K562 (cell line): ENCODE measurements around the gene PPIA. TPM values are rescaled to one million over a fixed set of nuclear protein-coding genes. Genes with fewer than 3 reads are reported as not detected.

Source experiments
- ATAC-seq: fragments of 200-7000 bp; cut with Tn5 transposase; 3 replicates; pipeline ENCODE4 v1.9.1; 2020; ENCODE audit warnings: moderate library complexity
- BruUV-seq: library from RNA; stranded (reverse); fragments of 400-500 nt; replicated peaks from 2 replicates; lab custom pipeline; 2021; lab: Mats Ljungman, UMichigan
- CTCF ChIA-PET: fragments of 300-600 bp; formaldehyde crosslinking; extraction: SDS; loops from one replicate; lab custom pipeline; 2021; ENCODE audit warnings: low intra/inter-chr PET ratio; lab: Yijun Ruan, JAX
- POLR2A ChIA-PET: fragments of 300-600, 350-650 bp; sonication (Branson Sonifier 250); formaldehyde crosslinking; extraction: SDS; loops from one replicate; lab custom pipeline; 2021; ENCODE audit warnings: antibody characterized with exemption, inconsistent platforms; lab: Yijun Ruan, JAX
- DNase-seq, 4 experiments: peaks; one replicate each; pipeline versions ENCODE4 v3.0.0 to v3.0.0-alpha.2; 2011 to 2018; ENCODE audit warnings: low spot score in 3 of 4, mixed read lengths in 3 of 4; ENCODE audit errors: extremely low read depth in 1 of 4
- FAIRE-seq: peaks from 2 replicates; lab custom pipeline; 2011; peaks lifted over from hg19 to GRCh38; lab: Jason Lieb, UNC
- H2AFZ ChIP-seq: 2 replicates; pipeline ENCODE4 v1.6.0; 2011; ENCODE audit warnings: low read depth, low read length, control low read depth, inconsistent platforms
- H3K27ac ChIP-seq: fragments of 200-600 bp; 3 replicates; pipeline ENCODE4 v1.8.0; 2011; ENCODE audit warnings: low read depth, mild to moderate bottlenecking, control low read depth, inconsistent platforms, low read length, moderate library complexity, mixed read lengths; ENCODE audit errors: extremely low read depth
- H3K27me3 ChIP-seq, 2 experiments: fragments of 300-600 bp in 1 of 2; 2 replicates in 1 of 2; 3 replicates in 1 of 2; pipeline versions ENCODE4 v1.6.0 to v1.8.0; 2011; ENCODE audit warnings: inconsistent platforms in 2 of 2, low read length in 2 of 2, mild to moderate bottlenecking in 1 of 2, mixed read lengths in 1 of 2, moderate library complexity in 1 of 2; ENCODE audit not compliant: control insufficient read depth in 2 of 2, insufficient read depth in 2 of 2
- H3K36me3 ChIP-seq: fragments of 300-600 bp; 3 replicates; pipeline ENCODE4 v1.8.0; 2011; ENCODE audit warnings: mild to moderate bottlenecking, low read length, inconsistent platforms; ENCODE audit not compliant: control insufficient read depth, insufficient read depth
- H3K4me1 ChIP-seq, 2 experiments: fragments of 200-600 bp in 1 of 2; replicated peaks in 1 of 2; 2 replicates in 1 of 2; 3 replicates in 1 of 2; pipeline versions ENCODE4 v1.5.1 to v1.8.0; 2011; ENCODE audit warnings: inconsistent platforms in 2 of 2, low read length in 2 of 2, mild to moderate bottlenecking in 1 of 2, mixed read lengths in 1 of 2, moderate library complexity in 1 of 2; ENCODE audit not compliant: control insufficient read depth in 2 of 2, insufficient read depth in 2 of 2
- H3K4me2 ChIP-seq: 2 replicates; pipeline ENCODE4 v1.6.1; 2011; ENCODE audit warnings: low read length, control low read depth, inconsistent platforms, mixed read lengths; ENCODE audit not compliant: insufficient read depth
- H3K4me3 ChIP-seq: fragments of 200-600 bp; sonication (generic), shearing (Covaris generic); 2 replicates; pipeline ENCODE4 v1.5.1; 2016; ENCODE audit warnings: control low read depth, inconsistent platforms
- H3K79me2 ChIP-seq: fragments of 200-600 bp; 3 replicates; pipeline ENCODE4 v1.8.0; 2011; ENCODE audit warnings: low read length, inconsistent platforms; ENCODE audit not compliant: control insufficient read depth, insufficient read depth
- H3K9ac ChIP-seq, 2 experiments: 2 replicates each; pipeline versions ENCODE4 v1.6.0 to v1.6.1; 2011; ENCODE audit warnings: low read depth in 2 of 2, low read length in 2 of 2, control low read depth in 1 of 2, inconsistent platforms in 1 of 2, mild to moderate bottlenecking in 1 of 2, mixed read lengths in 1 of 2; ENCODE audit not compliant: insufficient read depth in 1 of 2
- H3K9me1 ChIP-seq: one replicate; pipeline ENCODE4 v1.6.0; 2011; ENCODE audit warnings: inconsistent platforms, mild to moderate bottlenecking, low read length, moderate library complexity; ENCODE audit not compliant: control insufficient read depth, insufficient read depth
- H3K9me3 ChIP-seq: replicated peaks from 2 replicates; pipeline ENCODE4 v1.5.1; 2011; ENCODE audit warnings: low read depth, low read length, inconsistent platforms; ENCODE audit not compliant: control insufficient read depth, insufficient read depth
- H4K20me1 ChIP-seq: replicated peaks from 2 replicates; pipeline ENCODE4 v1.6.1; 2011; ENCODE audit warnings: low read length, inconsistent platforms, mixed read lengths; ENCODE audit not compliant: control insufficient read depth, insufficient read depth
- PHB2 ChIP-seq: fragments of 450-650 bp; IDR thresholded peaks from 2 replicates; pipeline ENCODE4 v1.6.1; 2017; ENCODE audit warnings: low read depth
- WGBS: fragments of 100-300 bp; shearing (Covaris generic); methylation state at CpG from one replicate; pipeline ENCODE4 v1.1.6; 2016; ENCODE audit warnings: low coverage, mixed read lengths; ENCODE audit not compliant: insufficient coverage; ENCODE audit errors: missing lambda C conversion rate; 5-methylcytosine and 5-hydroxymethylcytosine counted together
- in situ Hi-C: fragments of 300-500 bp; cut with MboI; formaldehyde crosslinking; loops from 4 replicates; pipeline ENCODE4 v1.15.0; 2018; ENCODE audit warnings: inconsistent platforms, mixed read lengths
- intact Hi-C: fragments of 100-400 bp; cut with micrococcal nuclease; formaldehyde crosslinking; loops from 2 replicates; pipeline ENCODE4 v1.14.2; 2022
- polyA plus RNA-seq, 8 experiments: library from polyadenylated mRNA; depleted of rRNA in 4 of 8; stranded (reverse) in 5 of 8; unstranded in 3 of 8; fragments of >200 nt; fragmentation: Nextera tagmentation in 2 of 8; fragmentation: Illumina TruSeq in 1 of 8; extraction: Ambion mirVana in 2 of 8; extraction: Trizol in 1 of 8; gene quantifications; 2 replicates each; pipeline versions ENCODE4 v1.2.1 to v1.2.3, GENCODE V29; 2011 to 2014; ENCODE audit warnings: inconsistent platforms in 1 of 8, missing spikeins in 1 of 8
- total RNA-seq, 7 experiments: library from RNA; depleted of rRNA in 6 of 7; stranded (reverse); fragments of >200 nt in 6 of 7; fragmentation: Illumina TruSeq in 2 of 7; extraction: Trizol in 2 of 7; gene quantifications; 2 replicates each; pipeline versions ENCODE4 v1.2.1 to v1.2.3, GENCODE V29; 2011 to 2021; ENCODE audit warnings: low replicate concordance in 1 of 7

The PPIA gene
- total and polyA plus RNA-seq, 9 of the 15 experiments (the other 6 are each of a cell fraction or from before 2014, with no cell fraction given), result 2,583 to 7,504 (median 3,973) TPM

DNA sequence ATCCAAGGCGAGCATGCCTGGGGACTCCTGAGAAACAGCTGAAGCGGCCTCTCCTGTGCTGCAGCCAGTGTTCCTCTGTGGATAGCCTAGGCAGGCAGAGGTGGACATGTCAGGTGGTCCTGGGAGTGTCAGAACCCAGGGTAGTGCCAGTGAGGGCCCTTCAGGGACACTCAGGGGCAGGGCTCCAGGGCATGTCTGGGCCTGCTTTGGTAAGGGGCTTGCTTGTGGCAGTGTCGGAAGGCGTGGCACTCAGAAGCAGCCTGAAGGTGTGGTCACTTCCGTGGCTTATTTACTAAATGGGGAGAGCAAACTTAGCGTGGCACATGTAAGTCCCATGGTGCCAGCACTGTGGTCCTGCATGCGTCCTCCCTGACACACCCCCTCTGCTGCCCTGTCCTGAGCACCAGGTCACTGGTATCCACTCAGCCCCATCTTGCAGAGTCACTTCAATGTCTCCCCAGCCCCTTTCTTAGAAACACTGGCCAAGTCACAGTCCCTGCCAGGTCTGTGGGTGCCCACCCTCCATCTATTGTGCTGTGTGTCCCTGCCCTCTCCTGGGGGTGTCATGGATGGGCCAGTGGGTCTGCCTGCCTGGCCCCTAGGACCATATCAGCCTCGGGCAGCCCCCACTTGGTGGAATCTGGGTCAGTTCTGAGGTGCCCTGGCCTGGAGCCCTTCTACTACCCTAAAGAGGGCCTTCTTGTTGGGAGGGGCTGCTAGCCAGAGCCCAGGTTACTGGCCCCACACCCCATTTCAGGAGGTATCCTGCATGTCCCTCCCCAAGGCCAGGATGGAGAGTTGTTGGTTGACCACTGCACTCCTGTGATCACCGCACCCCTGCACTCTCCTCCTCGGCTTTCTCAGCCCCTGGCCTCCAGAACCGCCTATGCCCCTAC is 41.4 kb upstream of the PPIA start:
- no peak overlapping the region for H3K4me2 ChIP-seq
- no peaks in the 10 kb centered on the region for H3K9me3 ChIP-seq
- H3K27me3 ChIP-seq, result no peaks in the 10 kb centered on the region
- H4K20me1 ChIP-seq, result peaks cover 9% of the 10 kb centered on the region; the same call in 1 of the 2 replicates
- intact Hi-C loops, result no loop called here
- H3K36me3 ChIP-seq, result peaks cover 40% of the 10 kb centered on the region; the same call in 2 of the 3 replicates
- BruUV-seq, result no TSS peak
- H3K27ac ChIP-seq, result no peak overlapping the region
- CTCF ChIA-PET, result no interaction called here
- no peaks in the 10 kb centered on the region for H3K9me1 ChIP-seq
- no peak overlapping the region for H3K4me3 ChIP-seq
- TF ChIP-seq PHB2, result no peak
- in situ Hi-C loops, result no loop called here
- DNase-seq (no peak), FAIRE-seq (no peak), ATAC-seq (no peak)
- no peak overlapping the region for H2AFZ ChIP-seq
- peaks cover 13 to 31% of the 10 kb centered on the region in 2 experiments; a peak in 3 of 5 replicates for H3K4me1 ChIP-seq
- peak overlapping the region in 1 of 2 experiments; percentile 78; a peak in 2 of 4 replicates for H3K9ac ChIP-seq
- 86% methylated on average over 10 of the region's 11 CpGs for WGBS
- POLR2A ChIA-PET, result no interaction called here
- H3K79me2 ChIP-seq, result peaks cover 44% of the 10 kb centered on the region
